ENCODE data around the gene HOXD4.

HOXD4 gene

GRCh38 chr2:176175709-176176607, 24.6 kb downstream of the HOXD4 start:
- DNase-seq (ENCODE audit: low read depth): no peak

GRCh38 chr2:176177580-176178037, 26.3 kb downstream of the HOXD4 start:
- no peak overlapping the region for H3K4me3 ChIP-seq (replicated peaks; ENCODE audit: low read depth, low read length)
- DNase-seq (ENCODE audit: low read depth): no peak
- no peak for TF ChIP-seq CTCF (IDR thresholded peaks at IDR 0.05; ENCODE audit: low read length, missing control alignments)

More at GRCh38 chr2:176175709-176176607, 24.6 kb downstream of the HOXD4 start:
- no peak for TF ChIP-seq CTCF (IDR thresholded peaks at IDR 0.05; ENCODE audit: low read length, missing control alignments)
- no peak overlapping the region for H3K4me3 ChIP-seq (replicated peaks; ENCODE audit: low read depth, low read length)

GRCh38 chr2:176178038-176178756, 26.8 kb downstream of the HOXD4 start:
- no peak overlapping the region for H3K4me3 ChIP-seq (replicated peaks; ENCODE audit: low read depth, low read length)
- DNase-seq (ENCODE audit: low read depth): no peak
- TF ChIP-seq CTCF (IDR thresholded peaks at IDR 0.05; ENCODE audit: low read length, missing control alignments): no peak

GRCh38 chr2:176178757-176179295, 27.5 kb downstream of the HOXD4 start:
- no peak overlapping the region for H3K4me3 ChIP-seq (replicated peaks; ENCODE audit: low read depth, low read length)
- no peak for TF ChIP-seq CTCF (IDR thresholded peaks at IDR 0.05; ENCODE audit: low read length, missing control alignments)
- no peak for DNase-seq (ENCODE audit: low read depth)

- H3K4me3 ChIP-seq (replicated peaks; ENCODE audit: low read depth, low read length): no peak overlapping the region
- TF ChIP-seq CTCF (IDR thresholded peaks at IDR 0.05; ENCODE audit: low read length, missing control alignments): no peak
- DNase-seq (ENCODE audit: low read depth): no peak
These were observed 30.2 kb downstream of the HOXD4 start for GRCh38 chr2:176181551-176181950.

GRCh38 chr2:176182671-176183070, 31.3 kb downstream of the HOXD4 start:
- no peak for TF ChIP-seq CTCF (IDR thresholded peaks at IDR 0.05; ENCODE audit: low read length, missing control alignments)
- DNase-seq (ENCODE audit: low read depth): no peak
- H3K4me3 ChIP-seq (replicated peaks; ENCODE audit: low read depth, low read length): no peak overlapping the region

Data from fibroblast of pulmonary artery (primary cell).